NCI-H1092 (cell line): Measurements from ENCODE around the gene NGLY1.

ENCODE experiments used
- DNase-seq: peaks from one replicate; lab custom pipeline; 2025; lab: John Stamatoyannopoulos, UW

NGLY1 gene

GRCh38 chr3:25708036-25708435 lies 75.2 kb downstream of the NGLY1 start:
- no peak for DNase-seq

GRCh38 chr3:25707268-25707926 lies 75.8 kb downstream of the NGLY1 start:
- no peak for DNase-seq

- DNase-seq, result no peak
These were observed 77.0 kb downstream of the NGLY1 start for GRCh38 chr3:25706213-25706612.

GRCh38 chr3:25697553-25697952 lies 85.7 kb downstream of the NGLY1 start:
- DNase-seq, result no peak

GRCh38 chr3:25695731-25696420 lies 87.4 kb downstream of the NGLY1 start:
- no peak for DNase-seq

GRCh38 chr3:25693238-25693637 lies 90.0 kb downstream of the NGLY1 start:
- DNase-seq, result no peak

GRCh38 chr3:25692341-25692740 lies 90.9 kb downstream of the NGLY1 start:
- DNase-seq, result no peak

GRCh38 chr3:25690768-25691533 lies 92.3 kb downstream of the NGLY1 start:
- no peak for DNase-seq

- no peak for DNase-seq
These were observed 94.0 kb downstream of the NGLY1 start for GRCh38 chr3:25689226-25689625.

- DNase-seq, result no peak
These were observed 95.5 kb downstream of the NGLY1 start for GRCh38 chr3:25687742-25688141.

GRCh38 chr3:25686766-25687165 lies 96.5 kb downstream of the NGLY1 start:
- DNase-seq, result no peak

GRCh38 chr3:25683882-25684281 lies 99.4 kb downstream of the NGLY1 start:
- no peak for DNase-seq

GRCh38 chr3:25683410-25683809 lies 99.8 kb downstream of the NGLY1 start:
- no peak for DNase-seq

- no peak for DNase-seq
These were observed 103.5 kb downstream of the NGLY1 start for GRCh38 chr3:25679642-25680302.

- no peak for DNase-seq
These were observed 104.1 kb downstream of the NGLY1 start for GRCh38 chr3:25679166-25679565.

GRCh38 chr3:25678581-25678980 lies 104.7 kb downstream of the NGLY1 start:
- DNase-seq, result no peak

GRCh38 chr3:25677121-25677520 lies 106.1 kb downstream of the NGLY1 start:
- DNase-seq, result no peak

- no peak for DNase-seq
These were observed 108.6 kb downstream of the NGLY1 start for GRCh38 chr3:25674670-25675069.

GRCh38 chr3:25673738-25674298 lies 109.4 kb downstream of the NGLY1 start:
- no peak for DNase-seq
